ENCODE data around the gene CBX8. TPM values are rescaled to one million over a fixed set of nuclear protein-coding genes. Genes with fewer than 3 reads are reported as not detected.

Gene CBX8
- polyA plus RNA-seq, 1 experiment: 0.32 TPM

DNA sequence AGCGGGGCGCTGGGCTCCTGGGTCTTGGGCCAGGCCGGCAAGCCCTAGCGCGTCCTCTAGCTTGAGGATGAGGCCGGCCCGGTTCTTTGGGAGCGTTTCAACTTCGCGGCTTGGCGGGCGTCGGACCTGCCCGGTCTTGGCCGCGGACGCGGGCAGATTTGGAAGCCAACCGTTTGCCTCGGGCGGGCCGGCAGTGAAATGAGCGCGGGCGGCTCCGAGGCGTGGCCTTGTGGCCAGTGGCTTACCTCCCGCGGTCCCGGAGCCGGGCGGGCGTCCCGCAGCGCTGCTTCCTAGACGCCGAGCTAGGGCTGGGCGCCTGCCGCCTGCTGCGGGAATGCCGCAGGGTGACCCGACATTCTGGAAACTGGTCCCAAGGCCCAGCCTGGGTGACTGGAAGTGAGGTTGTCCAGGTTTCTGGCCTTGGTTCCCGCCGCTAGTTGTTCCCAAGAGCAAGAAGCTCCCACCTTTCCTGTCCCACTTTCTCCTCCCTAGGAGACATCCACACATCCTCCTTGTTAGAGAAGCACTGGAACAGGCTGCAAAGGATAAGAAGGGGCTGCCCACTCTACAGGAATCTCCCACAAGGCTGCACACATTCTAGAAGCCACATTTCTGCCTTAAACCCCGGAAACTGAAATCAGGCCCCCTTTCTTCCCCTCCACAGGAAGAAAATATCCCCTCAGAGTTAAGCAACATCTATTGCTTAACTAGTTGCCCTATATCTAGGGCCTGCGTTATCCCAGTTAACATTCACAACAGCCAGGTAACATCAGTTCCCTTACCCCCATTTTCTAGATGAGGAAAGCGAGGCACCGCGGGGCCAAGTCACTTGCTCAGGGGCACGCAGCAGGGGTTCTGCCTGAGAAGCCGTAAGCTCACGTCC, 4.5 kb upstream of the CBX8 start:
- no peak for DNase-seq (ENCODE audit: low read depth)
- no peak overlapping the region for H3K4me3 ChIP-seq (ENCODE audit: low read depth, low read length)
- TF ChIP-seq, protein P1, sequence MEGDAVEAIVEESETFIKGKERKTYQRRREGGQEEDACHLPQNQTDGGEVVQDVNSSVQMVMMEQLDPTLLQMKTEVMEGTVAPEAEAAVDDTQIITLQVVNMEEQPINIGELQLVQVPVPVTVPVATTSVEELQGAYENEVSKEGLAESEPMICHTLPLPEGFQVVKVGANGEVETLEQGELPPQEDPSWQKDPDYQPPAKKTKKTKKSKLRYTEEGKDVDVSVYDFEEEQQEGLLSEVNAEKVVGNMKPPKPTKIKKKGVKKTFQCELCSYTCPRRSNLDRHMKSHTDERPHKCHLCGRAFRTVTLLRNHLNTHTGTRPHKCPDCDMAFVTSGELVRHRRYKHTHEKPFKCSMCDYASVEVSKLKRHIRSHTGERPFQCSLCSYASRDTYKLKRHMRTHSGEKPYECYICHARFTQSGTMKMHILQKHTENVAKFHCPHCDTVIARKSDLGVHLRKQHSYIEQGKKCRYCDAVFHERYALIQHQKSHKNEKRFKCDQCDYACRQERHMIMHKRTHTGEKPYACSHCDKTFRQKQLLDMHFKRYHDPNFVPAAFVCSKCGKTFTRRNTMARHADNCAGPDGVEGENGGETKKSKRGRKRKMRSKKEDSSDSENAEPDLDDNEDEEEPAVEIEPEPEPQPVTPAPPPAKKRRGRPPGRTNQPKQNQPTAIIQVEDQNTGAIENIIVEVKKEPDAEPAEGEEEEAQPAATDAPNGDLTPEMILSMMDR (IDR thresholded peaks at IDR 0.05; ENCODE audit: insufficient read depth, low read depth, low read length): no peak
- ChIA-PET POLR2A (no interaction called here), CTCF (interaction anchor here (1.4 kb wide), 1 partner anchor 38 kb away, joined by 3 read pairs; the partner anchor contains the start of gene CBX4)
- H3K27me3 ChIP-seq (ENCODE audit: control insufficient read depth, insufficient read depth, low read length): peaks cover 72% of the 10 kb centered on the region
- no peaks in the 10 kb centered on the region for H3K36me3 ChIP-seq (ENCODE audit: control insufficient read depth, insufficient read depth, low read length)

GRCh38 chr17:79800325-79801155, 3.7 kb upstream of the CBX8 start:
- ChIA-PET POLR2A (no interaction called here), CTCF (interaction anchor here (1.4 kb wide), 1 partner anchor 55 kb away, joined by 3 read pairs; no protein-coding TSS in a partner anchor)
- DNase-seq (ENCODE audit: low read depth): no peak
- H3K4me3 ChIP-seq (ENCODE audit: low read depth, low read length): no peak overlapping the region
- H3K27me3 ChIP-seq (ENCODE audit: control insufficient read depth, insufficient read depth, low read length): peaks cover 65% of the 10 kb centered on the region
- TF ChIP-seq, protein P1 (IDR thresholded peaks at IDR 0.05; ENCODE audit: insufficient read depth, low read depth, low read length): no peak
- H3K36me3 ChIP-seq (ENCODE audit: control insufficient read depth, insufficient read depth, low read length): no peaks in the 10 kb centered on the region

DNA sequence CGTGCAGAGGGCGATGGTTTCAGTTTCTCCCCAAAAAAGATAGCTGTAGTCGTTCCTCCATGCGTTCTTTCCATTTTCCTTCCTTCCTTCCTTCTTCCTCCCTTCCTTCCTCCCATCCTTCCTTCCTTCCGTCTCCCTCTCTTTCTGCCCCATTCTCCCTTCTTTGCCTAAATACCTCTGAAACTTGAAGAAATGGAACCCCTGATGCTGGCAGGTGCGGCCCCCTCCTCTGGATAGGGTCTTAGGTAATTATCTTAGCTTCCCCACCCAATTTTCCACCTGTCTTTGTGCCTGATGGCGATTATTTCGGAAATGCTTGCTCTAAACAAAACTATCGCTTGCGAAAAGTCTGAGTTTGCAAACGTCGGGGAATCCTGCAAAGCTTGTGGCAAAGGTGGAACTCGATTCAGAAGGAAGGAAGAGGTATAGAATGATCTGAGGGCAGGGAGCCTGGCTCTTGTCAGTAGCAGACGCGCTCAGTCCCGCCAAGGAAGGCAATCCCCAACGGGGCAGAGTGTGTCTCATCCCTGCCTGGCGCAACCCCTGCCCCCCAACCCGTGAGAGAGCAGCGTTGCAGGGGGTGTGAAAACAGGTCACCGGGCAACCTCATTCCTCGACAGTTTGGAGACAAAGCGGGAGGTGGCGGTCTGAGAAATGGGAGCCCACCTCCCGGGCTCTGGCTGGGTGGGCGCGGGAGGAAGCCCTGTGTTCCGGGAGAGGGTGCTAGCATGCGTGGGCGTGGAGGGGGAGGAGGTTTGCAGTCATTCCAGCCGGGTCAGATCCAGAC, 2.9 kb upstream of the CBX8 start:
- CTCF ChIA-PET: interaction anchor here (1.0 to 2.0 kb wide), 5 partner anchors 12 to 205 kb away, joined by 3 to 10 read pairs (median 3); no protein-coding TSS in a partner anchor

DNA sequence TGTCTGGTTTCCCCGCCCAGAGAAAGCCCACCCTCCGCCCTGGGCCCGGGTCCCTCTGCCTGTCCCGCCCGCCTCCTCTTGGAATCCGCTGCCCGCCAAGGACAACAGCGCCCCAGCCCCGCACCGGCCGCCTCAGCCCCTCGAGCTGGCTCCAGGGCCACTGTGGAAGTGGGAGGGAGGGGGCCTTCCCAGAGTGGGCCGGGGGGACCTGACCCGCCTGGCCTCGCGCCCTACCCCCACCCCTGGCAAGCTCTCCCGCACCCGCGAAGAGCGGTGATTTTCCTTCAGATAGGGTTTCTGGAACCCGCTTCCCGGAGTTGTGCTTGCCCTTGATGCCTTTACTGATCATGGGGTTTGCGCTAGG, 2.3 kb upstream of the CBX8 start:
- no peak for DNase-seq (ENCODE audit: low read depth)
- Histone ChIP-seq H3K27me3 (ENCODE audit: control insufficient read depth, insufficient read depth, low read length) (peaks cover 52% of the 10 kb centered on the region), H3K4me3 (ENCODE audit: low read depth, low read length) (no peak overlapping the region), H3K36me3 (ENCODE audit: control insufficient read depth, insufficient read depth, low read length) (peaks cover 9% of the 10 kb centered on the region)
- TF ChIP-seq, protein P1 (IDR thresholded peaks at IDR 0.05; ENCODE audit: insufficient read depth, low read depth, low read length): no peak
- ChIA-PET POLR2A (no interaction called here), CTCF (interaction anchor here (1.0 to 2.0 kb wide), 5 partner anchors 12 to 206 kb away, joined by 3 to 10 read pairs (median 3); no protein-coding TSS in a partner anchor)

More for the DNA sequence above, 2.9 kb upstream of the CBX8 start:
- Histone ChIP-seq H3K4me3 (ENCODE audit: low read depth, low read length) (no peak overlapping the region), H3K27me3 (ENCODE audit: control insufficient read depth, insufficient read depth, low read length) (peaks cover 57% of the 10 kb centered on the region), H3K36me3 (ENCODE audit: control insufficient read depth, insufficient read depth, low read length) (peaks cover 5% of the 10 kb centered on the region)
- POLR2A ChIA-PET: no interaction called here
- DNase-seq (ENCODE audit: low read depth): no peak
- TF ChIP-seq, protein P1 (IDR thresholded peaks at IDR 0.05; ENCODE audit: insufficient read depth, low read depth, low read length): no peak
